OCI-M2 (cell line): ENCODE measurements around the gene PSMA7.
"Not testable (repeated sequence)": the region's sequence is repeated elsewhere in the genome, so short reads cannot be mapped to it uniquely, and the experiment has no call there.

Experiments used
- DNase-seq: peaks from one replicate; lab custom pipeline; 2025; ENCODE audit not compliant: unreplicated experiment; lab: John Stamatoyannopoulos, UW

PSMA7 gene

DNA sequence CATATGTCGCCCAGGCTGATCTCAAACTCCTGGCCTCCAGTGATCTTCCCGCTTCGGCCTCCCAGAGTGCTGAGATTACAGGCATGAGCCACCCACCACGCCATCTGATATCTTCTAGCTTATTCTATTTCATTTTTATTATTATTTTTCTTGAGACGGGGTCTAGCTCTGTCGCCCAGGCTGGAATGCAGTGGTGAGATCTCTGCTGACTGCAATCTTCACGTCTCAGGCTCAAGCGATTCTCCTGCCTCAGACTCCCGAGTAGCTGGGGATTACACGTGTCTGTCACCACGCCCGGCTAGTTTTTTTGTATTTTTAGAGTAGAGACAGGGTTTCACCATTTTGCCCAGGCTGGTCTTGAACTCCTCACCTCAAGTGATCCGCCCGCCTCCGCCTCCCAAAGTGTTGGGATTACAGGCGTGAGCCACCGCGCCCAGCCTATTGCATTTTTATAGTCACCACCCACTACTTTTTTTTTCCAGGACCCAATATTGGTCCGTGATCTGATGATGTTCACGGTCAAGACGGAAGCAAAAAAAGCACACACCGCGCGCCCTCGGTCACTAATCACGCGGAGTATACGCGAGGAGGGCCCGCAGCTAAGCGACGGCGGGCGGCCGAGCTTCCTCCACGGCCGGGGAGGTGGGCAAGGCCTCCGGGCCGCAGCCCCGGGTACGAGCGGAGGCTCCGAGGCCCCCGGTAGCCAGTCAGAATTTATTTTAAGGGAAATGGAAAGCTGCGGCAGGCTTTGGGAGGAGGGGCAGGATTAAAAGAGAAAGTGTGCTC is 22.0 kb downstream of the PSMA7 start:
- no peak for DNase-seq

DNA sequence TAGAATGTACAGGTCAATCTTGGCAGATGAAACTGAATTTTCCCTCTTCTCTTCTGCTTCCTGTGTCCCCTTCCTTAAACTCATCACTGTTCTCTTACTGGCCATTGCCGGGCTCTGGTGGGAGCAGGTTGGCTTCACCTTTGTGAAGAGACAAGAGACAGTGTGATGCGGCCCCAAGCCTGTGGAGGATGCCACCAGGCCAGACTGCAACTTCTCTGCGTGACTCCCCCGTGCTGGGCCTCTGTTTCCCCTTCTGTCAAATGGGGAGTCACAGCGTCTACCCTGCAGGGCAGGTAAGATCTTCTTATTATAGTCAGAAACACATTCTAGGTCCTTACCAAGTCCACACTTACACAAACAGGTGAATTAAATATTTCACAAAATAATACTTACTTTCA is 22.8 kb downstream of the PSMA7 start:
- DNase-seq, result no peak

DNA sequence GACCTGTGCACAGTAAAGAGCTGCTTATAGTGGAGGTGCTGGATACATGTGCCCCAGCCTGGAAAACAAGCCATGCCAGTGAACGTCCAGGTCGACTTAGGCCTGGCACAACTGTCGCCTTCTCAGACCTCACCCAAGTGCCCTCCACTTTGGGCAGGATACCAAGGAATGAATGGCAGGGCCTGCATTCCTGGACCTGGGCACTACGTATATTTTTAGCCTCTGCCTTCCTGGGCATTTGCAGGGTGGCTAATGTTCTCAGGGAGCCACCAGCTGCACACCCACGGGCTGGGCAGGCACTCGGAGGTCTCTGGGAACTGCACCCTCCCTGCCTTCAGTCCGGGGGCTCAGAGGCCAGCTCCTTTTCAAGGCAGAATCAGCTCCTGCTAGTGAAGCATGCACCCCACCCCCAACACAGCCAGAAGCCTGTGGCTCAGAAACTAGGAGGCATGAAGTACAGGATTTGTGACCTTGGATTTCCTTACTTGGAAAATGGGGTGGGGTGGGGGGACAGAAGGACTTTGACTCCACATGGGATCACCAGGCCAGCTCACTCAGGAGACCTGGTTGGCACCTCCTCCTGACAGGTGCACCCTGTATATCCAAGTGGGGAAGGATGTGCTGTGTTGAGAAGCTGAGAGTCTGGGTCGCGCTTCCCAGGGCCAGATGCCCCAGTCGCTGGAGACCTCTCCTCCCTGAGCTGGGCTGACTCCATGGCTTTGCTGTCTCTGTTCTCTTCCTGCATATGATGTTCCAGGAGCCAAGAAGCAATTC is 23.4 kb downstream of the PSMA7 start:
- DNase-seq, result no peak

DNA sequence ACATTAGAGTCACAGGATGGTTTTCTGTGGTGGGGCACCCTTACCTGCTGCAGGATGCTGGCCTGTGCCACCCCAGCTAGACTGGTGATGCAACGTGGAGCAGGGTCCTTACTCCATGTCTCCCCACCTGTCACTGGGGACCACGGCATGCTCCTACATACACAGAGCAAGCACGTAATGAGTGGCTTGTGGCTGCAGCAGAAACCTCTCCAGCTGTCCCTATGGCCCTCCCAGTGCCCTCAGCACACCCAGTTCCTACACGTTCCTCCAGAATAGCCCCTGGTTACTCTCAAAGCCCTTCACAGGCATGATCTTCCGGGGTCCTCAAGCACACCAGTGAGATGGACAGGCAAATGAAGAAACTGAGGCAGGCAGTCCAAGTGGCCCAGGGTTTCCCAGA is 24.1 kb downstream of the PSMA7 start:
- no peak for DNase-seq

DNA sequence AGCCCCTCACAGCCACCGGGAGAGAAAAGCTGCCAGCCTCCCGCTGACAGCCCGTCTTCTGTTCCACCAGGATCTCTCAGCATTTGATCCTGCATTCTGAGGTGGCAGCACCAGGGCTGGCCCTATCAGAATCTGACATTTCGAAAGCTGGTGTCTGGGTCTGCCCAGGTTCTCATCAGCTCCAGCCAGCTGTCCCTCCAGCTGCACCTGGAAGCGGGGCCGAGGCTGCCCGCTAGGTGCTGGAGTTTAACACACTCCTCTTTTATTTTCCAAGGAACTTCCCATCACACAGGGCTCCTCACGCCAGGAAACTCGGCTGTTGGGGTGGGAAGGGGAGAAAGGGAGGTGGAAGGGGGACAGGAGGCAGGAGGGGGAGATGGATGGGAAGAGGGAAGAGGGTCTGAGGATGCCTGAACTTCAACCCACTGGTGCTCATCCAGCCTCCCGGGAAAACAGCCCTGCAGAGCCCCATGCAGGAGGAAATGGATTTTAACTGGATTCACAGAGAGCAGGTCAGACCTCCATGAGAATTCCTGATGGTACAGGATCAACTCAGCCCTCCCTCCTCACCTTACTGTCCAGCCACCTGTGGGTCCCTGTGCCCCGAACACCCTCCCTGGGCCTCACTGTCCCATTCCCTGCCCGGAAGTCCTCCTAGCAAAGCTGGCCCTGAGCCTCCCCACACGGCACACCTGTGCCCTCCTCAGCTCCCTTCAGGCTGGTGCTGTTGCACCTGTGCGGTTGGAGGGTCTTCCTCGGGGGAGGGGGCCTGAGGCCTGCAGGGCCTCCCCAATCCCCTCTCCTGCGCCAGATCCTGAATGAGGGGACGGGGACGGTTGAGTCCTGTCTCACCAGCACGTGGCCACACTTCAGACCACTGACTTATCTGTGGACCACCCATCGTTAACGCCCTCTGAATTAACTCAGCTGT is 24.8 kb downstream of the PSMA7 start:
- DNase-seq, result no peak

DNA sequence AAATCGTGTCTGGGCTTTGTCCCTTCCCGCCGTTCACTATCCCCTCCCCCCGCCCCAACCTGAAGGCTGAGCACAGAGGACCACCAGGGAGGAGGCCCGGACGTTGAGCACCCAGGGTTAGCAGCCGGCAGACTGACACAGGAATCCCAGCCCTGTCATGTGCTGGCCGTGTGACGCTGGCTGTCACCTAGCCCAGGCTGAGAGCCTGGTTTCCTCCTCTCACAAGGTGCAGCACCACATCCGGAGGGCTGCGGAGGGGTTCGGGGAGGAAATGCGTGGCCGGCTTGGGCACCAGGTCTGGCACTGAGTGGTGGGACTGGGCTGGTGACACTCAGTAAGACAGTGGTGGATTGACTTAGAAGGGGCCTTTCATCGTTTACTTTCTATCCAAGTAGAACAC is 25.5 kb downstream of the PSMA7 start:
- DNase-seq, result no peak

DNA sequence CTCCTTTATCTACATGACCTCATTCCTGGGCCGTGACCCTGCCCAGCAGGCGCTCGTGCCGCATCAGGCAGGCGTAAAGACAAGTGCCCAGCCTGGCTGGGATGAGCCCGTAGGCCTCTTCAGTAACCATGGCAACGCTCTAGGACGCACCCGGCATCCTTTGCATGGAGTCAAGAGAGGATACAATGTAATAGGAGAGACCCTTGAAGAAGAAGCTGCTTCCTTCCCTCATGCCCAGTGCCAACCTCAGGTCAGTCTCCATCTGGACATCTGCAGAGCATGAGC is 25.9 kb downstream of the PSMA7 start:
- DNase-seq, result no peak

DNA sequence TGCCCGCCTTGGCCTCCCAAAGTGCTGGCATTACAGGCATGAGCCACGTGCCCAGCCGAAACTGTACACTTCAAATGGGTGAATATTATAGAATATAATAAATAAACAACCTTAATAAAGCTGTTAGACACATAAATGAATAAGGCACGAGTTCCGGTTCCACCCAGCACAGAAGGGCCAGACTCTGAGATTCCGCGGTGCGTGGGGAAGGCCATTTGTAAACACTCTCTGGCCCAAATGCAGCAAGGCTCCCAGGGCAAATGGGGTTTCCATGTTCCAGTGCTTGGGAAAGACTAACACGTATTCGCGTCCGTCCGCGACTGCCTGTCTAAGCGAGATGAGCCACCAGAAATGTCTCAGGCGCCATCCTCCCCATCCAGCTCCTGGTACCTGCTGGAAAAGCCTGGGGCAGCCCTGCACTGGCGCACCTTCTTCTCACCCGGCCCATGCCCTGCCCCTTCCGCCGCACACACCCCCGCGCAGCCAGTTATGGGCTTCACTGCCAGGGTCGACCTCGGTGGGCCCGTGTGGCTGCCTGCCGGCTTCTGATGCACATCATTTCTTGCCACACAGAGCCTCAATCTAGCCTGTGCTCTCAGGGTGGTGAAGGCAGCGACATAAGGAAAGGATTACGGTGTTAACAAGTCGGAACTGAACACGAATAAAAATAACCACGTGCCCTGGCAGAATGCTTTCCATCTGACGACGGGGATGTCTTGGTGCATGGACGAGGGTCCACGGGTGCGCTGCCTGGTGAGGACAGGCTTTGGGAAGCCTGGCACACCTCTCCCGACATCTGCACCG is 26.4 kb downstream of the PSMA7 start:
- DNase-seq, result no peak

DNA sequence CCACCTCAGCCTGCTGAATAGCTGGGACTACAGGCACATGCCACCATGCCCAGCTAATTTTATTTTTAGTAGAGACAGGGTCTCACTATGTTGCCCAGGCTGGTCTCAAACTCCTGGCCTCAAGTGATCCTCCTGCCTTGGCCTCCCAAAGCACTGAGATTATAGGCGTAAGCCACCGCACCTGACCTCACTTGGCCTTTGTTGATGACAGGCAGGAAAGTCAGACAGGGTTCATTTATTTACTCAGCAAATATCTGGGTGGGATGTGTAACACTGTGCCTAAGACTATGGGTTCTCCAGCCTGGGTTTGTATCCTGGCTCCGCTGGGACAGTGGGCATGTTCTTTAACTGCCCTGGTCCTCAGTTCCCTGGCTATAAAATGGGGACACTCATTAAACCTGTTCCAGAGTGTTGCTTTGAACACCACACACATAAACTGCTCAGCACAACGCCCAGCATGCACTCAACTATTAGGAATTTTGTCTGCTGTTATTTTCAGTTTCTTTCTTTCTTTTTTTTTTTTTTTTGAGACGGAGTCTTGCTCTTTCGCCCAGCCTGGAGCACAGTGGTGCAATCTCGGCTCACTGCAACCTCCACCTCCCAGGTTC is 27.3 kb downstream of the PSMA7 start:
- not testable (repeated sequence) for DNase-seq

DNA sequence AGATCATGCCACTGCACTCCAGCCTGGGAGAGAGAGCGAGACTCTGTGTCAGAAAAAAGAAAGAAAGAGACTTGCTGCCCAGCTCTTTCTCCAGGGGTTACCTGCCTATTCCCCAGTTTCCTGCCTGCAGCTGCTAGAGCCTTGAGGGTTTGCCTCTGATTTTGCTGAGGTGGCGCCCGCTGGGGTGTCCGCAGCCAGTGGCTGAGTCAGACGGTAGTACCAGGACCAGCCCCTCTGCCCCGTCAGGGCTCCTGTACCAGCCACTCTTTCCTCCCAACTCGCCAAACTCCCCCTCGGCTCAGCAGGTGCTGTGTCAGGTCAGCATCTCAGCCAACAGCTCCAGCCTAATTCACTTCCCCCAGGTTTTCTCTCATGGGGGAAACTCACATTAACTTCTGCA is 28.3 kb downstream of the PSMA7 start:
- DNase-seq, result no peak

DNA sequence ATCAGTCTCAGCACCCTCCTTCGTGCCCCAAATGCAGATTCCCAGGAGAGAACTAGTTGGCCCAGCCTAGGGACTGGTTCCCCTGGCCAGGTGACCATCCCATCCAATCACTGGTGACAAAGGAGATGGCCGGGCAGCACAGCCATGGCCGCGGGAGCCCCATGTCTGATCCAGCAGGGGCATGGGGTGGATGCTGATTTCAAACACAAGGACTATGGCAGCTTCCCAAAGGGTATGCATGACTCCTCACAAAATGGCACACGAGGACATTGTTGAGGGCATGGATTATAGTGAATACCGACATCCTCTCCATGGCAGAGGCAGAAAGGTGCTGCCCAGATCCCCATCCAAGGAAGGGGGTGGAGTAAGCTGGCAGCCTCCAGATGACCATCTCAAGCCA is 30.8 kb downstream of the PSMA7 start:
- no peak for DNase-seq

DNA sequence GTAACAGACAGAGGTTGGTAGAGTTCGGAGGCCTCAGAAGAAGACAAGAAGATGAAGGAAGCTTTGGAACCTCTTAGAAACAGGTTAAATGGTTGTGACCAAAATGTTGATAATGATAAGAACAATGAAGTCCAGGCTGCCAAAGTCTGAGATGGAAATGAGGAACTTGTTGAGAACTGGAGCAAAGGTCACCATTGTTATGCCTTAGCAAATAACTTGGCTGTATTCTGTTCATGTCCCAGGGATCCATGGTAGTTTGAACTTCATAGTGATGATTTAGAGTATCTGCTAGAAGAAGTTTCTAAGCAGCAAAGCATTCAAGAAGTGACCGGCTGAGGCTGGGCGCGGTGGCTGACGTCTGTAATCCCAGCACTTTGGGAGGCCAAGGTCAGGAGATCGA is 32.0 kb downstream of the PSMA7 start:
- DNase-seq, result no peak

DNA sequence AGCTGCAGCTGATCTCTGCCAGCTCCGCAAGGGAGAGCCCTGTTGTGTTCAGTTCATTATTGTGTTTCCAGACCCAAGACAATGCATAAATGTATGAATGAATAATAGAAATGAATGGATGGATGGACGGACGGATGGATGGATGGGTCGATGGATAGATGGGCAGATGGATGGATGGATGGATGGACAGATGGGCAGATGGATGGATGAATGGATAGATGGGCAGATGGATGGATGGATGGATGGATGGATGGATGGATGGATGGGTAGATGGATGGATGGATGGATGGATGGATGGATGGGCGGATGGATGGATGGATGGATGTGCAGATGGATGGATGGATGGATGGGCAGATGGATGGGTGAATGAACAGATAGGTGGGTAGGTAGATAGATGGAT is 37.6 kb downstream of the PSMA7 start:
- DNase-seq, result no peak

DNA sequence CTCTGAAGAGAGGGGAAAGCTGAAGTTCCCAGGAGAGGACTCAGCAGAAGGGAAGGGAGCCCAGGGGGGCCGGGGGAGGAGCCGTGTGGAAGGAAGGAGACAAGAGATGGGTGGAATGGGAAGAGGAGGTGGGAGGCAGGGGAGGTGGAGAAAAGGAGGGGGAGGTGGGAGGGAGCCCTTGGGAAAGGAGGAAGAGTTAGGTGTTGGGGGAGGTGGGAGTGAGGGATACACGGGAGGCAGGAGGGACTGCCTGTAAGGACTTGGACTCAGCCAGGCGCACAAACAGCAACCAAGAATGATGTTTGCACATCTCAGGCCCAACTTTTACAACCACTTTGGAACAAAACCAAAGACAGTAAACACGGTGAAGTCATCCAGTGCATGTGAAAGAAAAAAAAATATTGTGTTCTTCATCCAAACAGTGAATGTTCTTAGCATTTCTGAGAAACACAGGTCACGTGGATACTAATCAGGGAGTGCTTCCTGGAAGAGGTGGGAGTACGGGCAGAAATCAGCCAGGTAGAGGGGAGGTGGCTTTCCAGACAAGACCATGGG is 38.3 kb downstream of the PSMA7 start:
- no peak for DNase-seq

DNA sequence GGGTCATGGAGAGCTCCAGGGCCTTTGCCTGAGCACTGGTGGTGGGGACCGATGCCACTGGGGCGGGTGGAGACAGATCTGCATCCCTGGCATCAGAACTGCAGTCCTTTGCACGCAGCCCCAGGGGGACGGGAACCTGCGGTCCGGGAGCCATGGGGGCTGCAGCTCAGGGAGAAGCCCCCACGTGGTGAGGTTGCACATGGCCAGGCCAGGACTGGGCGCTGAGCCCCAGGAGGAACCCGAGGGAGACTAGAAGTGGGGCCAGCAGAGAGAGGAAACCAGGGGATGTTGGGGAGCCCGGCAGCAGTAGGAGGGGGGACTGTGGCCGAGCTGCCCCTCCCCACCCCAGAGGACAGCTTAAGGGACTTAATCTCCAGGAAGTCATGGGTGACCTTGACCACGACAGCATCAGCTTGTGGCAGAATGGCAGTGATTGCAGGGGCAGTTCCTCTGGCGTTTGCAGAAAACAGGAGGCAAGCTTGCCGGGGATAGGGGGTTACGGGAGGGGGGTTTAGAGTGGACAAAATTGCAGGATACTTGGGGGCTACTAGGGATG is 38.9 kb downstream of the PSMA7 start:
- no peak for DNase-seq

DNA sequence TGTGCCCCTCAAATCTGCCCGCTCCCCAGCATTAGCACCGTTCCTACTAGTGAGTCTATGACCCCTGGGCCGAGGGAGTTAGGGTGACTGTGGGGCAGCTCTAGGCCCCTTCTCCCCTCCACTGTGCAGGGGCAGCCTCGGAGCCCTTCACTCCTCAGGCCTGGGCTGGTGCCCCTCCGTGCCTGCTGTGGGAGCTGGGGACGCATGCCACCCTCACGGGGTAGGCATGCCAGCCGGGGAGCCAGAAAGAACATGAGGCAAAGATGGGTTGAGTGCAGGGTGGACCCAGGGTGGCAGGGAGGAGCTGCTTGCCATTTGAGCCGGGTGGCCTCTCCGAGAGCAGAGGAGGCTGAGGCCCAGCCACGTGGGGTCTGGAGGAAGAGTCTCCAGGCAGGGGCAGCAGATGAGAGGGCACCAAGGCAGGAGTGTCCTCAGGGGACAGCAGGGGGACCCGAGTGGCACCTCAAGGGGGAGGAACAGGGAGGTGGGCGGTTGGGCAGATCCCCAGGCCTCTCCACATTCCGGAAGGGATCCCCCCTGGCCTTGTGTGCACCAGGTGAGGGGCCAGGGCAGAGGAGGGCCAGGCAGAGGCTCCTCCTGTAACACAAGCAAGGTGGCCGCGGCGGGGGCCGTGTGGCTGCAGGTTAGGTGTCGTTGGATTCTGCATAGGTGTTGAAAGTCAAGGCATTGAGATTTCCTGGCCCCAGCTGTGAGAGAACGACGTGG is 39.5 kb downstream of the PSMA7 start:
- no peak for DNase-seq

DNA sequence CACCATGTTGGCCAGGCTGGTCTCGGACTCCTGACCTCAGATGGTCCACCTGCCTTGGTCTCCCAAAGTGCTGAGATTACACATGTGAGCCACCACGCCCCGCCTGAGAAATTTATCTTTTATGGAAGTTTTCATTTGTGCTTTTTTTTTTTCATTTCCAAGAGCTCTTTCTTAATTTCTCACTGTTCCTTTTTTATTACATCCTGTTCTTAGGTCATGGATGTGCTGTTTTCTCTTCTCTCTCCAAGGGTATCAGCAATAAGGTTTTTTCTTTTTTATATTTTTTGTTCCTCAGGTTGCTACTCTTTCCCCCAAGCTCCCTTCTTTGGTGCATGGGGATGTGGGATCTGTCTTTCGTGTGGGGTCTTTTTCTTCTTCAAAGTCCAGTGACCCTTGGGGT is 42.1 kb downstream of the PSMA7 start:
- no peak for DNase-seq

DNA sequence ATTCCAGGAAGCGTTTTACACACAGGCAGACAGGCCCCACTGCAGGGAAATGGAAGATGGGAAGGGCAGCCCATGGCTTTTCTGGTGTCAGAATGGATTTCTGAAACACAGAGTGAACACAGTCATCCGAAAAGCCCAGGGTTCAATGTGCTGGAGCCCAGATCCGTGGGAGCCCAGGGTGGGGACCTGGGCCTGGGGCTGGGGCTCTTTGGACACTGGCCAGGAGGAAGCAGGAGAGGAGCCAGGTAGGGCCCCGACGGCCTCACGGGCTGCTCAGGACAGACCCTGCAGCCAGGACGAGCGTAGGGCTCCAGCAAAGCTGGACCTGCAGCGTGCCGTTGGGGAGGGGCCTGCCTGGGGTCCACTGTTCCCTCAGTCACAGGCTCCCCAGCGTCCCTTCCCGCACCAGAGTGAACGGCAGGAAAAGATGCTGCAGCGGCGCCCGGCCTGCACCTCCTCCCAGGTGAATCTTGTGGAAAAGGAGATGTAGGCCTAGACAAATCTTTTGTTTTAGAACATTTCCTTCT is 45.2 kb downstream of the PSMA7 start:
- no peak for DNase-seq
